ENCODE results near the gene GRM3. TPM values are rescaled to one million over a fixed set of nuclear protein-coding genes. Genes with fewer than 3 reads are reported as not detected.

Gene GRM3
- total and polyA plus RNA-seq, 2 of the 13 experiments (the other 11 are each of a cell fraction or from before 2014, with no cell fraction given), result not detected

GRCh38 chr7:86748843-86749719, 105.4 kb downstream of the GRM3 start:
- intact Hi-C loops (cut with micrococcal nuclease; ENCODE audit: unreplicated experiment), result no loop called here
- Histone ChIP-seq H3K4me1 (ENCODE audit: insufficient read depth, low read length) (no peaks in the 10 kb centered on the region), H3K9ac (ENCODE audit: insufficient read depth, low read depth, low read length) (no peak overlapping the region), H3K4me3 (replicated peaks in 1 of 3; ENCODE audit: insufficient read depth in 1 of 3, low read depth in 2 of 3, low read length in 3 of 3) (no peak overlapping the region), H3K9me3 (ENCODE audit: low read length) (no peaks in the 10 kb centered on the region), H3K27ac (ENCODE audit: extremely low read length, insufficient read depth, low read length) (no peak overlapping the region), H2AFZ (ENCODE audit: low read length) (no peak overlapping the region), H3K36me3 (replicated peaks in 1 of 2; ENCODE audit: control insufficient read depth in 1 of 2, insufficient read depth in 2 of 2, low read length in 2 of 2) (no peaks in the 10 kb centered on the region), H3K27me3 (ENCODE audit: control insufficient read depth in 1 of 2, insufficient read depth in 2 of 2, low read length in 2 of 2) (no peaks in the 10 kb centered on the region), H3K79me2 (ENCODE audit: insufficient read depth, low read length) (no peaks in the 10 kb centered on the region), H3K4me2 (ENCODE audit: low read depth, low read length) (no peak overlapping the region), H4K20me1 (ENCODE audit: insufficient read depth, low read length) (no peaks in the 10 kb centered on the region)
- WGBS (ENCODE audit: low lambda C conversion rate), result 6% methylated on average over 7 of the region's 7 CpGs
- DNase-seq (ENCODE audit: low spot score), result no peak
- ChIA-PET POLR2A (no interaction called here), CTCF (ENCODE audit: low intra/inter-chr PET ratio, low total read pairs) (no interaction called here)
- no peak for FAIRE-seq
- in situ Hi-C loops (cut with HindIII; ENCODE audit: extremely low pct_ligation_motif_present, low pct_unique_long_range_greater_than_20kb), result no loop called here
- no peak for TF ChIP-seq KAT7 (CRISPR knock-in tag; IDR thresholded peaks at IDR 0.05; ENCODE audit: borderline replicate concordance)
- TF ChIP-seq YY1 (IDR thresholded peaks at IDR 0.05; ENCODE audit: insufficient read depth, insufficient replicate concordance, low read depth, low read length), result no peak
- TF ChIP-seq CREB1 (IDR thresholded peaks at IDR 0.05), result no peak
- TF ChIP-seq CREB1 (CRISPR knock-in tag; IDR thresholded peaks at IDR 0.05), result no peak
- no peak for TF ChIP-seq CENPX (CRISPR knock-in tag; IDR thresholded peaks at IDR 0.05)
- no peak for TF ChIP-seq HDAC2 (CRISPR knock-in tag; IDR thresholded peaks at IDR 0.05)
- no peak for TF ChIP-seq ZNF550 (CRISPR knock-in tag; IDR thresholded peaks at IDR 0.05; ENCODE audit: borderline replicate concordance)
- no TSS peak for BruUV-seq (replicated peaks)
- ATAC-seq, result no peak

Measured in HepG2 (cell line).